Neural crest cell (in vitro differentiated cells): Measurements from ENCODE around the gene OR52J3. TPM values are rescaled to one million over a fixed set of nuclear protein-coding genes. Genes with fewer than 3 reads are reported as not detected.

ENCODE experiments used
- DNase-seq: peaks from one replicate; pipeline ENCODE4 v3.0.0; 2021; ENCODE audit warnings: low read depth, mixed read lengths, low spot score
- H3K27ac Mint-ChIP-seq: one replicate; pipeline ENCODE4 v1.8.0; 2021; ENCODE audit warnings: mild to moderate bottlenecking, mixed read lengths; ENCODE audit not compliant: unreplicated experiment
- H3K27me3 Mint-ChIP-seq: 2 replicates; pipeline ENCODE4 v1.8.0; 2021; ENCODE audit warnings: low read depth, mild to moderate bottlenecking, mixed read lengths
- H3K36me3 Mint-ChIP-seq: 2 replicates; pipeline ENCODE4 v1.8.0; 2021; ENCODE audit warnings: low read depth, mild to moderate bottlenecking, mixed read lengths
- H3K4me1 Mint-ChIP-seq: 2 replicates; pipeline ENCODE4 v1.8.0; 2021; ENCODE audit warnings: mixed read lengths
- H3K4me3 Mint-ChIP-seq: one replicate; pipeline ENCODE4 v1.8.0; 2021; ENCODE audit warnings: mild to moderate bottlenecking, mixed read lengths
- H3K9me3 Mint-ChIP-seq: 2 replicates; pipeline ENCODE4 v1.8.0; 2021; ENCODE audit warnings: mixed read lengths
- CTCF ChIP-seq: fragments of 200-600 bp; sonication (generic); conservative IDR thresholded peaks from 2 replicates; pipeline ENCODE4 v1.5.0; 2021; ENCODE audit warnings: antibody characterized with exemption, mild to moderate bottlenecking
- total RNA-seq: library from RNA; stranded (reverse); gene quantifications from 2 replicates; pipeline ENCODE4 v1.2.1, GENCODE V29; 2021

OR52J3 gene
- total RNA-seq, 1 donor from 2014 or later, result not detected

- no peaks in the 10 kb centered on the region for H3K9me3 Mint-ChIP-seq
- H3K27me3 Mint-ChIP-seq, result peaks cover 25% of the 10 kb centered on the region
- H3K4me3 Mint-ChIP-seq, result no peak overlapping the region
- no peaks in the 10 kb centered on the region for H3K36me3 Mint-ChIP-seq
- DNase-seq, result no peak
- no peak for TF ChIP-seq CTCF
- H3K27ac Mint-ChIP-seq, result no peak overlapping the region
- no peaks in the 10 kb centered on the region for H3K4me1 Mint-ChIP-seq
Observed at GRCh38 chr11:5071799-5072198, 25.5 kb downstream of the OR52J3 start.

- Mint-ChIP-seq H3K27ac (no peak overlapping the region), H3K9me3 (no peaks in the 10 kb centered on the region), H3K4me1 (no peaks in the 10 kb centered on the region), H3K4me3 (no peak overlapping the region), H3K36me3 (no peaks in the 10 kb centered on the region), H3K27me3 (peaks cover 22% of the 10 kb centered on the region)
- no peak for TF ChIP-seq CTCF
- DNase-seq, result no peak
Observed at GRCh38 chr11:5081405-5081804, 35.1 kb downstream of the OR52J3 start.

DNA sequence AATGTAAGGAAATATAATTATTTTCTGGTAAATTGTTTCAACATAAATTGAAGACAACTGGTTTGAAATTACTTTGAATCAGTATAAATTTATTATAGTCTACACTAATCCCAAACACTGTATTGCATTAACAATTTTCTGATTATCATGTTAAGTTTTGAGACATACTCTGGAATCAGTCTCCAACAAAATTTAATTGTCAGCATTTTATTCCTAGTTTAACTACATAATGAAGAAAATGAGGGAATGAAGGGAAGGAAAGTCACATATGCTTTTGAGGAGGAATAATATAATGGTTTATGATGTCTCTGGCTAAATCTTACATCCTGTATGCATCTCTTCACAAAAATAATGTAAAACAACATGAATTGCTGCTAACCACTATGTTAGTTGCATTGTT, 37.3 kb downstream of the OR52J3 start:
- H3K4me1 Mint-ChIP-seq, result no peaks in the 10 kb centered on the region
- H3K27ac Mint-ChIP-seq, result no peak overlapping the region
- H3K36me3 Mint-ChIP-seq, result no peaks in the 10 kb centered on the region
- DNase-seq, result no peak
- H3K27me3 Mint-ChIP-seq, result peaks cover 23% of the 10 kb centered on the region
- no peak for TF ChIP-seq CTCF
- H3K4me3 Mint-ChIP-seq, result no peak overlapping the region
- no peaks in the 10 kb centered on the region for H3K9me3 Mint-ChIP-seq

DNA sequence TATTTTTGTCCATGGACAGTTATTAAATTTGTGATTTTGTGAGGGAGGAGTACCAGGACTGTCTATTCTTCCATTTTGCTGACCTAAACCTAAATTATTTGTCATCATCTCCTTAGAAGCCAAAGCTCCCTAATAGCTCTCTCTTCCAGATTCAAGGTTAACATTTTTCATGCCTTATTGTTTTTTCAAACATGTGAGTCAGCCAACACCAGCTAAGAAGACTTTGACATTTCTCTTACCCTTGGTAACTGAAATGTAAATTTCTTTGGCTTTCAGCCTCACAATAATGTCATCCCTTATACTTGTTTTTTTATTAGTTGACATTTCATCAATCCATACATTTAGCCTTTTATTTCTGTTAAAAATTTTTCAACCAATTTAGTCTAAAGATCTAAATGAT, 42.2 kb downstream of the OR52J3 start:
- DNase-seq, result no peak
- Mint-ChIP-seq H3K9me3 (no peaks in the 10 kb centered on the region), H3K36me3 (no peaks in the 10 kb centered on the region), H3K4me3 (no peak overlapping the region), H3K4me1 (peaks cover 4% of the 10 kb centered on the region), H3K27me3 (peaks cover 20% of the 10 kb centered on the region), H3K27ac (no peak overlapping the region)
- TF ChIP-seq CTCF, result no peak

DNA sequence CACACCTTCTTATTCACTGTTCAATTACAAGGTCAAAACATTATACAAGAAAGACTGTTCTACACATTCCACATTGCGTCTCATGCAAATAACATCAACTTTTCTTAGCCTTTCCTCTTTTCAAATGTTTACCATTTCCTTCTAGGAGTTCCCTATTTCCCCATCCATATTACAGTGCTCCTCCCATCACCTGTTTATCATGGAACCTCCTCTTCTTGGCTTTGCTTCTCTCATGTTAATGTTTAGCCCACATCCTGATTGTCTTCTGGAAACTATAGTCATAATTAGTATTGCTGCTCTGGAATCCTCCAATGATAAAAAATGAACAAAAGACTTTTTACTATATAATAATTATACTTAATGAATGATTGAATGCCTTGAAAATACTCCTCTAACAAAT, 44.3 kb downstream of the OR52J3 start:
- peaks cover 4% of the 10 kb centered on the region for H3K4me1 Mint-ChIP-seq
- no peak for DNase-seq

More for the DNA sequence above, 44.3 kb downstream of the OR52J3 start:
- Mint-ChIP-seq H3K27me3 (peaks cover 25% of the 10 kb centered on the region), H3K27ac (no peak overlapping the region), H3K9me3 (no peaks in the 10 kb centered on the region), H3K36me3 (no peaks in the 10 kb centered on the region), H3K4me3 (no peak overlapping the region)
- TF ChIP-seq CTCF, result no peak
